DOHH2 (cell line): ENCODE measurements around the gene IFNAR1.
"Not testable (repeated sequence)": the region's sequence is repeated elsewhere in the genome, so short reads cannot be mapped to it uniquely, and the experiment has no call there.

Experiments
- H3F3A ChIP-seq: fragments of 200-600 bp; sonication (generic), shearing (Covaris generic); 2 replicates; pipeline ENCODE4 v1.6.0; 2016; ENCODE audit warnings: antibody characterized with exemption, mild to moderate bottlenecking; ENCODE audit not compliant: control insufficient read depth, insufficient read depth
- H3K27ac ChIP-seq: fragments of 200-600 bp; sonication (generic); 2 replicates; pipeline ENCODE4 v1.5.1; 2014; ENCODE audit warnings: low read depth, mild to moderate bottlenecking, low read length, moderate library complexity
- H3K27me3 ChIP-seq: fragments of 200-600 bp; sonication (generic); 2 replicates; pipeline ENCODE4 v1.6.1; 2014; ENCODE audit warnings: mild to moderate bottlenecking, low read length, mixed read lengths; ENCODE audit not compliant: control insufficient read depth
- H3K36me3 ChIP-seq: fragments of 200-600 bp; sonication (generic); 2 replicates; pipeline ENCODE4 v1.6.1; 2014; ENCODE audit warnings: mild to moderate bottlenecking, low read length, moderate library complexity, mixed read lengths; ENCODE audit not compliant: control insufficient read depth
- H3K4me1 ChIP-seq: fragments of 200-600 bp; sonication (generic); 2 replicates; pipeline ENCODE4 v1.6.1; 2014; ENCODE audit warnings: mild to moderate bottlenecking, low read length, mixed read lengths; ENCODE audit not compliant: control insufficient read depth
- H3K4me2 ChIP-seq: fragments of 200-600 bp; sonication (generic); 2 replicates; pipeline ENCODE4 v1.6.0; 2014; ENCODE audit warnings: mild to moderate bottlenecking, low read length, moderate library complexity
- H3K4me3 ChIP-seq: fragments of 200-600 bp; sonication (generic); 2 replicates; pipeline ENCODE4 v1.5.1; 2014; ENCODE audit warnings: mild to moderate bottlenecking, low read length, mixed read lengths
- H3K79me2 ChIP-seq: fragments of 200-600 bp; sonication (generic); 2 replicates; pipeline ENCODE4 v1.6.1; 2014; ENCODE audit warnings: mild to moderate bottlenecking, low read length, mixed read lengths; ENCODE audit not compliant: control insufficient read depth
- H3K9me2 ChIP-seq: fragments of 200-600 bp; sonication (generic); replicated peaks from 2 replicates; pipeline ENCODE4 v1.6.1; 2014; ENCODE audit warnings: mild to moderate bottlenecking, low read length, mixed read lengths; ENCODE audit not compliant: control insufficient read depth
- H3K9me3 ChIP-seq: fragments of 200-600 bp; sonication (generic); 2 replicates; pipeline ENCODE4 v1.6.1; 2014; ENCODE audit warnings: antibody characterized with exemption, low read length, mixed read lengths; ENCODE audit not compliant: control insufficient read depth, insufficient read depth
- H4K20me1 ChIP-seq: fragments of 200-600 bp; sonication (generic); 2 replicates; pipeline ENCODE4 v1.6.0; 2014; ENCODE audit warnings: low read depth, mild to moderate bottlenecking, antibody characterized with exemption, low read length, moderate library complexity; ENCODE audit not compliant: control insufficient read depth, insufficient read depth
- EZH2phosphoT487 ChIP-seq: fragments of 200-600 bp; sonication (generic); IDR thresholded peaks from 2 replicates; pipeline ENCODE4 v1.6.1; 2017; ENCODE audit warnings: borderline replicate concordance, mild to moderate bottlenecking, antibody characterized with exemption, low read length, moderate library complexity, mixed read lengths
- TF ChIP-seq, protein P1 (sequence below): fragments of 200-600 bp; sonication (generic); IDR thresholded peaks from one replicate; pipeline ENCODE4 v1.5.1; 2014; ENCODE audit warnings: antibody characterized with exemption, mild to moderate bottlenecking, low read depth, low read length; ENCODE audit not compliant: poor library complexity, severe bottlenecking

Gene IFNAR1

DNA sequence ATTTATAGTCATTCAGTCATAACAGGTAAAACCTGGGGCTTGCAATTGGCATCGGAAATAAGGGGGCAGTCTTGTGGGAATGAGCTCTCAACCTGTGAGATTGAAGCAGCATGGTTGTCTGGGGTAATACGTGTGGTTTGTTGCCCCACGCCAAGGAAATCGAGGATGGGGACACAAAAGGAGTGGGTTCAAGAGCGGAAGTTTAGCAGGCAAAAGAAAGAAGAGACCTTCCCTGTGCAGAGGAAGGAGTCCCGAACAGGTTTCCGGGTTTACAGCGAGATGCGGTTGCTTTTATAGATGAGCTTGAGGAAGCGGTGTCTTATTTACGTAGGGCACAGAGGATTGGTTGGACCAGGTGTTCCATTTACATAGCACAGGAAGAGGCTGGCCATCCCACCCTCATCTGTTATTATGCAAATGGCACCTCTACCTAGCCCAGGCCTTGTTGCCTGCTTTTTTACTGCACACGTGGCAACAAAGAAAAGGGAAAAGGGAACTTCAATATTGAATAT lies 37.3 kb downstream of the IFNAR1 start:
- peak overlapping the region; percentile 79 for H3K4me3 ChIP-seq
- peak overlapping the region; percentile 98 for H3K27ac ChIP-seq

DNA sequence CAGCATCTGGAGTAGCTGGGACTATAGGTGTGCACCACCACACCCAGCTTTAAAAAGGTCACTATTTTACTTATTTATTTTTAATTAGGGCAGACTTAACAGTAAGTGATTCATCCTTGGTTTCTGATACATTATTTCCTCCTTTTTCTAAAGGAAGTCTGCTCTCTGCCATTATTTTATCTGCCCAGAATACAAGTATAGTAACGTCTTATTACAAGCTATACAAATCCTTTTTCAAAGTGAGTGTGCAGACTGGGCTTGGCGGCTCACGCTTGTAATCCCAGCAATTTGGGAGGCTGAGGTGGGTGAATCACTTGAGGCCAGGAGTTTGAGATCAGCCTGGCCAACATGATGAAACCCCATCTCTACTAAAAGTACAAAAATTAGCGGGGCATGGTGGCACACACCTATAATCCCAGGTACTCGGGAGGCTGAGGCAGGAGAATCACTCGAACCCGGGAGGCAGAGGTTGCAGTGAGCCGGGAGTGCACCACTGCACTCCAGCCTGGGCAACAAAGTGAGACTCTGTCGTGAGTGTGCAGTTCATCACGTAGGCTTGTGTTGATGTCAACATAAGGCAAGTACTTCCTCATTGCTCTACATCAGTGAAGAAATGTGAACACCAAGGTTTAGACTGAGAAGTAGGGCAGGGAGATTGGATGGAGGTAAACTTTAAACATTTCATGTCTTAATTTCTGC lies 39.3 kb downstream of the IFNAR1 start:
- Histone ChIP-seq H3F3A (peaks cover 35% of the 10 kb centered on the region), H3K36me3 (peaks cover 13% of the 10 kb centered on the region), H3K4me3 (peak overlapping the region; percentile 21; the same call in 1 of the 2 replicates), H3K4me1 (peaks cover 65% of the 10 kb centered on the region), H3K27ac (peak overlapping the region; percentile 40), H3K9me3 (peaks cover 22% of the 10 kb centered on the region), H3K4me2 (peak overlapping the region; percentile 34)
- H3K79me2 ChIP-seq, H3K9me2 ChIP-seq, H3K27me3 ChIP-seq, H4K20me1 ChIP-seq: not testable (repeated sequence)

More for the DNA sequence above, 37.3 kb downstream of the IFNAR1 start:
- peaks cover 9% of the 10 kb centered on the region for H3K9me3 ChIP-seq
- TF ChIP-seq EZH2phosphoT487: no peak
- TF ChIP-seq, protein P1, sequence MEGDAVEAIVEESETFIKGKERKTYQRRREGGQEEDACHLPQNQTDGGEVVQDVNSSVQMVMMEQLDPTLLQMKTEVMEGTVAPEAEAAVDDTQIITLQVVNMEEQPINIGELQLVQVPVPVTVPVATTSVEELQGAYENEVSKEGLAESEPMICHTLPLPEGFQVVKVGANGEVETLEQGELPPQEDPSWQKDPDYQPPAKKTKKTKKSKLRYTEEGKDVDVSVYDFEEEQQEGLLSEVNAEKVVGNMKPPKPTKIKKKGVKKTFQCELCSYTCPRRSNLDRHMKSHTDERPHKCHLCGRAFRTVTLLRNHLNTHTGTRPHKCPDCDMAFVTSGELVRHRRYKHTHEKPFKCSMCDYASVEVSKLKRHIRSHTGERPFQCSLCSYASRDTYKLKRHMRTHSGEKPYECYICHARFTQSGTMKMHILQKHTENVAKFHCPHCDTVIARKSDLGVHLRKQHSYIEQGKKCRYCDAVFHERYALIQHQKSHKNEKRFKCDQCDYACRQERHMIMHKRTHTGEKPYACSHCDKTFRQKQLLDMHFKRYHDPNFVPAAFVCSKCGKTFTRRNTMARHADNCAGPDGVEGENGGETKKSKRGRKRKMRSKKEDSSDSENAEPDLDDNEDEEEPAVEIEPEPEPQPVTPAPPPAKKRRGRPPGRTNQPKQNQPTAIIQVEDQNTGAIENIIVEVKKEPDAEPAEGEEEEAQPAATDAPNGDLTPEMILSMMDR: no peak
- H3K4me1 ChIP-seq: peaks cover 57% of the 10 kb centered on the region
- no peaks in the 10 kb centered on the region for H3K79me2 ChIP-seq
- peaks cover 15% of the 10 kb centered on the region for H3K36me3 ChIP-seq
- peaks cover 49% of the 10 kb centered on the region for H3F3A ChIP-seq
- H3K27me3 ChIP-seq: no peaks in the 10 kb centered on the region
- H4K20me1 ChIP-seq: no peaks in the 10 kb centered on the region
- peak overlapping the region; percentile 99 for H3K4me2 ChIP-seq
- H3K9me2 ChIP-seq: no peaks in the 10 kb centered on the region

DNA sequence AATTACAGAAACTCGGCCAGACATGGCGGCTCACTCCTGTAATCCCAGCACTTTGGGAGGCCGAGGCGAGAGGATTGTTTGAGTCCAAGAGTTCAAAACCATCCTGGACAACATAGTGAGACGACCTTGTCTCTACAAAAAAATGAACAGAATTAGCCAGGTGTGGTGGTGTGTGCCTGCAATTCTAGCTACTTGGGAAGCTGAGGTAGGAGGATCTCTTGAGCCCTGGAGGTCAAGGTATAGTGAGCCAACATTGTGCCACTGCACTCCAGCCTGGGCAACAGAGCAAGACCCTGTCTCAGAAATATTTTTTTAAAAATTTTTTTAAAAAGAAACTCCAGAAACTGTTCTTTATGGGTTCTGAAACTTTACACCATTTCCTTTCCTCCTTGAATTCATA lies 40.1 kb downstream of the IFNAR1 start:
- peak overlapping the region; percentile 34; the same call in 1 of the 2 replicates for H3K4me2 ChIP-seq
- H3K4me3 ChIP-seq: no peak overlapping the region
- no peaks in the 10 kb centered on the region for H3K27me3 ChIP-seq
- TF ChIP-seq, protein P1: no peak
- TF ChIP-seq EZH2phosphoT487: no peak
- H3K4me1 ChIP-seq: peaks cover 65% of the 10 kb centered on the region
- H3K27ac ChIP-seq: peak overlapping the region; percentile 40; the same call in 1 of the 2 replicates
- H3K9me2 ChIP-seq: no peaks in the 10 kb centered on the region
- no peaks in the 10 kb centered on the region for H4K20me1 ChIP-seq
- H3K79me2 ChIP-seq: no peaks in the 10 kb centered on the region
- H3K36me3 ChIP-seq: peaks cover 10% of the 10 kb centered on the region
- peaks cover 22% of the 10 kb centered on the region for H3K9me3 ChIP-seq
- peaks cover 28% of the 10 kb centered on the region for H3F3A ChIP-seq

DNA sequence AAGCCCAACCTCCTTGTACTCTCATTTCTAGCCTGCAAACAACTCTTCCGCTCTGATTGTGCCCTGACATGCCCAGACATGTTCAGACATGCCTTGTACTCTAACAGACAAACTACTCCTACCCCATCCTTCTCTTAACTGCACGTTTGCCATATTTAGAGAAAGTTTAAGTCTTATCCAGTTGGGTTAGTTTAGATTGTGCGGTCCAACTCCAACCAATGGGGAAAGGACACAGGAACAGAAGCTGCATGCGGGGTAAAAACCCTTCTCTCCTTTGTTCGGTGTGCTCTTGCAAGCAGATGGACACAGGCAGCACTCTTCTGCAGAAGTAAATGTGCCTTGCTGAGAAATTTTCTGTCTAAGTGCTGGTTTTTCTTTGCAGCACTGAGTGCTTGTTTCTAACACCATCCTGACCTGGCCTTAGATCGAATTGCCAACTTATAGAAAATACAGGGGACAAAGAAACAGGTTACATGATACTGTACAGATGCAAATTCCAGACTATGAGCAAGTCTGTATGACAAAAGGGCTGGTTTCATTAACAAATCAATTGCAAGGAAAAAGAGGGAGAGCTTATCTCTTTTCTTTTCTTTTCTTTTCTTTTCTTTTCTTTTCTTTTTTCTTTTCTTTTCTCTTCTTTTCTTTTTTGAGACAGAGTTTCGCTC lies 42.7 kb downstream of the IFNAR1 start:
- no peak overlapping the region for H3K4me3 ChIP-seq
- H3K9me3 ChIP-seq: peaks cover 22% of the 10 kb centered on the region
- H3K9me2 ChIP-seq: no peaks in the 10 kb centered on the region
- no peak overlapping the region for H3K4me2 ChIP-seq
- no peak for TF ChIP-seq EZH2phosphoT487
- TF ChIP-seq, protein P1: no peak
- H3K4me1 ChIP-seq: peaks cover 63% of the 10 kb centered on the region
- H3K79me2 ChIP-seq: no peaks in the 10 kb centered on the region
- H4K20me1 ChIP-seq: no peaks in the 10 kb centered on the region
- no peaks in the 10 kb centered on the region for H3K27me3 ChIP-seq
- H3K27ac ChIP-seq: no peak overlapping the region
- peaks cover 10% of the 10 kb centered on the region for H3K36me3 ChIP-seq
- peaks cover 12% of the 10 kb centered on the region; the same call in 1 of the 2 replicates for H3F3A ChIP-seq
